GM19395 (cell line): ENCODE measurements around the gene GPR17.

Experiments used
- ATAC-seq: cut with Tn5 transposase; IDR thresholded peaks from one replicate; pipeline ENCODE4 v1.9.1; 2021; ENCODE audit warnings: mild to moderate bottlenecking, moderate library complexity; ENCODE audit not compliant: unreplicated experiment

Gene GPR17

DNA sequence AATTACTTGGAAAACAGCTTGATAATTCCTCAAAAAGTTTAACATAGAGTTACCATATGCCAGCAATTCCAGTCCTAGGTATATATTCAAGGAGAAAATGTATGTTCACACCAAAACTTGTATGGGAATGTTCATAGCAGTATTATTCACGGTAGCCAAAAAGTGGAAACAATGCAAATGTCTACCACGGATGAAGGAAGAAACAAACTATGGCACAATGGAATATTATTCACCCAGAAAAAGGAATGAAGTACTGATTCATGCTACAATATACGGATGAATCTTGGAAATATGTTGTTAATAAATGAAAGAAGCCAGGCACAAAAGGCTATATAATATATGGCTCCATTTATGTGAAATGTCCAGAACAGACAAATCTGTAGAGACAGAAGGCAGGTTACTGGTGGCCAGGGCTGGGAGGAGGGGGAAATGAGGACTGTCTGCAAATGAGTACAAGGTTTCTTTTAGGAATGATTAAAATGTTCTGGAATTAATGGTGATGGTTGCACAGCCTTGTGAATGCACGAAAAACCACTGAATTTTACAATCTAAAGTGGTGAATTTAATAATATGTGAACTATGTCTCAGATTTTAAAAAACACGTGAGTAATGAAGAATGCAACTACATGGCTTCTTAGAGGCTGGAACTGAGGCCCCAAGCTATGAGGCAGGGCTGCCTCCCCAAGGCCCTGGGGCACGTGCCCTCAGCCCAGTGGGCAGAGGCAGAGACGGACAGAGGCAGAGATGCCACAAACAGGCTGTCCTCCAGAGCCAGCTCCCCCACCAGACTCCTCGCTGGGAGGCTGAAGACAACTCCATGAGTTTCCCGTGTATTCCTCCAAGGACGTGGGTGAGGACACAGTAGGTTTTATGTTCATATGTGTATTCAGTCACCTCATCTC, 24.4 kb downstream of the GPR17 start:
- ATAC-seq = no peak

DNA sequence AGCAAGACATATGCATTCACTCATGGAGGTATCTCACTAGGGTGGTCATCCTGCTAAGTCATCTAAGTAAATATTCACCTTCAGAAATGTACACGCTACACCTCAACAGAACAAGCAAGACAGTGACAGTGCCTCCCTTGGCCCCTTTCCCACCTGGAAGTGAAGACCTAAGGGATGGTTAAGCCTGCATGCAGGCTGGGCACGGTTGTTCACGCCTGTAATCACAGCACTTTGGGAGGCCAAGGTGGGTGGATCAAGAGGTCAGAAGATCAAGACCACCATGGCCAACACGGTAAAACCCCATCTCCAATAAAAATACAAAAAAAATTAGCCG, 25.0 kb downstream of the GPR17 start:
- ATAC-seq = no peak

DNA sequence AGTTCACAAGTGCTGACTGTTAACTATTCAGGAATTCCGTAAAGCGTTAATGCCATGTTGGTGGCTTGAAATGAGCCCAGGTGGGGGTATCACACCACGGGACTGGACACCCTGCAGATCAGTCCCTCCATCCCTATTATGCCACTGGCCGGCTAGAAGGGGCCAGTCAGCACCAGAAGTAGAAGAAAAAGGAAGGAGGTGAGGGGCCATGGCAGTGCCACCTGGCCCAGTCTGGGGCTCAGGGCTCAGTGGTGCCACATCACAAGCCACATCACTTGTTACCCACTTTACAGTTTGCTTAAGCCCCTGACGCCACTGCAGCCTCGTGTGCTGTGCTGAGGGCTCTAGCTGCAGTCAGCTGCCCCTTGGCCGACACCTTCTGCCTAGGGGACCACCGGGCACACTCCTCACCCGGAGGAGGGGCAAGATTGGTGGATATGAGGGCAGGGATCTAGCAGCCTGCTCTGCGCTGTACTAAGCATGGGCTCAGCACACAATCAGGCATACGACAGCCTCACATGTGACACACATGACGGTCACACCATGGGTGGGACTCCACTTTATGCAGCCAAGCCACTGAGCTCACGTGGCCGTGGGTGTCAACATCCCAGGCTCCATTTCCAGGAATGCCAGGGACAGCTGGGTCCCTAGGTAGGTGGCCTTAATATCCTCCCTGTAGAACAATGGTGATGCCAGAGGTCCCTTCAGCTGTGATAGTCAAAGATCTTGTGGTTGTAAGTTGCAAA, 25.8 kb downstream of the GPR17 start:
- ATAC-seq = no peak

DNA sequence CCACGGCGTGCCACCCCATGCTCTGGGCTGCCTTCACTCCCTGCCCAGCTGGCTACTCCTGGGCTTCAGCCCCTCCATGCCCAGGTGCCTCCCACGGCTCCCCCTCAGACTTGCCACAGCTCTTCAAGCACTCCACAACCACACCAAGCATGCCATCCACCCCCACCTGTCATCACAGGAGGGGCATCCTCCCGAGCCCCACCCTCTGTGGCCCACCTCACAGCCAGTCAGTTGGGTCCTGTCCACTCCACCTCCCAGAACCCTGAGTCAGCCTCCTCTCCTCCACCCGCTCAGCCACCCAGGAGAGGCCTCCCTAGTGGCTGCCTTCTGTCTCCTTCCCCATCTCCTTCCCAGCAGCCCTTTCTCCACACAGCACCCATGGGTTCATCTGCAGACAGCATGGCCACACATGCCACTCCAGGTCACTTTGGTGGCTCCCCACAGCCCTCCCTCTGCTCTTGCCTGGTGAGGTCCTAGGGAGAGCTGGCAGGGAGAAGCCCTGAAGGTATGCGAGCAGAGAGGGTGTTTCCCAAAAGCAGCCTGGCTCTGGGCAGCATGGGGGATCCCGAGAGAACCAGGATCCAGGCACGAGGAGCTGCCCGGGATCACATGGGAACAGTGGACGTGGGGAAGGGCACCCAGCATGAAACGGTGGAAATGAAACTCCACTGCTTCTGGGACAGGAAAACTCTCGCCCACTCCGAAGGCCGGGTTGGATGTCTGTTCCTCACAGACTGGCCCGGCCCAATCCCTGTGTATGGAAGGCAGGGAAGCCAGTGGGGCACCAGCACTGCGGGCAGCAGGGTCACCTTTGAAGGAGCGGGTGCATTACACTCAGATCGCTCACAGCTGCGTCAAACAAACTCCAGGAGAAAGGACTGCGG, 26.6 kb downstream of the GPR17 start:
- ATAC-seq = no peak

- no peak for ATAC-seq
Observed at GRCh38 chr2:127673291-127674069, 27.5 kb downstream of the GPR17 start.

- no peak for ATAC-seq
Observed at GRCh38 chr2:127674241-127675209, 28.6 kb downstream of the GPR17 start.

- no peak for ATAC-seq
Observed at GRCh38 chr2:127675331-127676261, 29.6 kb downstream of the GPR17 start, which contains the start of gene LIMS2. TSS of gene LIMS2 (minus strand) at chr2:127675530. CDS start at chr2:127675024, 506 bp downstream.

DNA sequence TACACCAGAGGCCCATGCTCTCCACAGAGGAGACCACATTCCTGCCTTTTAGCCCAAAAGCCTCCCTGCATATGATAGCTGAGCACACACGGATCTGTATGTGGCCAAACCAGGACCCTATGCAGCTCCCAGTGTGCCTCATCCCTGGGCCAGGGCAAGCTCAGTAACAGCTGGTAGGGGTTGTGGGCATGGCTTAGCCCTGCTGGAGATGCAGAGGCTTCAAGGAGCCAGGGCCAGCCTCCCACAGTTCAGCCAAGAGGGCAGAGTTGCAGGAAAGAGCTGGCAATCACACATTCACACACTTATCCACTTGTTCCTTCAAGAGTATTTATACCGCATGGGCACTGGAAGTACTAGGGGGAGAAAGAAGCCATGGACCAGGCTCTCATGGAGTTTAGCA, 31.0 kb downstream of the GPR17 start:
- ATAC-seq = no peak

- no peak for ATAC-seq
Observed at GRCh38 chr2:127678531-127678930, 32.6 kb downstream of the GPR17 start.

DNA sequence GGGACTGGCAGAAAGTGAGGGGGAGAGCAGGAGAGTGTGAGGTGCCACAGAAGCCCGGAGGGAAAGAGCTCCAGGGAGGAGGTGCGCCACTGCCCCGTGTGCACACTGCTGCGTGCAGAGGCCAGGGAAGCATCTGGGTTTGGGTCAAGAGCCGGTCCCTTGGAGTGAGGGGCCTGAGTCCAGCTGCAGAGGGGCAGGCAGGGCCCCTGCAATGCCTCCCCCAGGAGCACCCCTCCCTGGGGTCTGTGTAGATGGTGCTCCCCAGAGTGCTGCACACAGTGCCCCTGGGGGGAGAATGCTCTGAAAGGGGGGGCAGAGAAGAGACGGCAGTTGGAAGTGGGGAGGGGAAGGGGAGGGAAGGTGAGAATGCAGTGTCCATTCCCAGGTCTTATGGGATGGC, 33.0 kb downstream of the GPR17 start:
- no peak for ATAC-seq

DNA sequence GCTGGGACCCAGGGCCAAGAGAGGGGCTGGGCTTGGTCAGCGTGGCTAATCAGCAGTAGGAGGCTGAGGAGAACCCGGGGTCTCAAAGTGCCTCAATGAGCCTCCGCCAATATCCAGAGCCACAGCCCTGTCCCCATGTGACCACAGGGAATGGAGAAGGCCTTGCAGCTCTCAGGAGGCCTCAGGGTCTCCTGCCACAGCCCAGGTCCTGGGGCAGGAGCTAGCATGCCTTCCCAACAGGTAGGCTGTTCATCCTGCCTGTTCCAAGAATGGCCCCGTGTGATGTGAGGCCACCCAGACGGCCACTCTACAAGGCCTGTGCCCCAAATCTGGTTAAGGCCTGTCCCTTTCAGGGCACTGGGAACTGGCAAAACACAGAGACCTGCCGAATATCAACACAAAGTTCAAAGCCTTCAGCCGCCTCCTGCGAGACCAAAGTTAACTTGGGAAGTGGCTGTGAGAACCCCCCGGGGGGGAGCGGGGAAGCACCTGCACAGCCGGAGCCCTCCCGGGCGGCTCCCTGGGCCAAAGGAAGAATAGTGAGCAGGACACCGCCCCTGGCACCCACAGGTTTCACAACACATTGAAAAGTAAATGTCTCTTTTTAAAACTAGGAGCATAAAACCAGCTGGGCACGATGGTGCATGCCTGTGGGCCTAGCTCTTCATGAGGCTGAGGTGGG, 33.9 kb downstream of the GPR17 start:
- ATAC-seq = no peak

GRCh38 chr2:127680706-127681287, 34.8 kb downstream of the GPR17 start:
- ATAC-seq = no peak

DNA sequence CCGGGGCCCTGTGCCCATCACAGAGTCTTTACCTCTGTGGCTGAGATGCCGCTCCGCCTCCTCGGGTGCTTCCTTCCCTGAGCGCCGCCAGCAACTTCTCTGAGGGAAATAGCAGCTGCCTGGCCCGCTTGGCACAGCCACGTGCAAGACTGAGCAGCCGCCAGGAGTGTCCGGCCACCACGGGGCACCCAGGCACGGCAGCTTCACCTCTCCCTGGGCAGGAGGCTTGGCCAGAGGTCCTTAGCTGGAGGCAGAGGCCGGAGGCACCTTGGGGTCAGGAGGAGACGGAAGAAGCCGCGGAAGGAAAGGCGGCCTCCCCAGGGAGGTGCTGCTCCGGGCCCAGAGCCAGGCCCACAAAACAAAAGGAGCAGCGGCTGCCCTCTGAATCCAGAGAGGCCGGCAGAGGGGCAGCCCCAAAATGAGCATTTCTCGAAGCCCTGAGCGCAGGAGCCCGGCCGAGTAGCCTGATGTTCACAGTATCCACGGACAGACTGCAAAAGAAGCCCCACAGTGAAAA, 35.4 kb downstream of the GPR17 start:
- no peak for ATAC-seq

DNA sequence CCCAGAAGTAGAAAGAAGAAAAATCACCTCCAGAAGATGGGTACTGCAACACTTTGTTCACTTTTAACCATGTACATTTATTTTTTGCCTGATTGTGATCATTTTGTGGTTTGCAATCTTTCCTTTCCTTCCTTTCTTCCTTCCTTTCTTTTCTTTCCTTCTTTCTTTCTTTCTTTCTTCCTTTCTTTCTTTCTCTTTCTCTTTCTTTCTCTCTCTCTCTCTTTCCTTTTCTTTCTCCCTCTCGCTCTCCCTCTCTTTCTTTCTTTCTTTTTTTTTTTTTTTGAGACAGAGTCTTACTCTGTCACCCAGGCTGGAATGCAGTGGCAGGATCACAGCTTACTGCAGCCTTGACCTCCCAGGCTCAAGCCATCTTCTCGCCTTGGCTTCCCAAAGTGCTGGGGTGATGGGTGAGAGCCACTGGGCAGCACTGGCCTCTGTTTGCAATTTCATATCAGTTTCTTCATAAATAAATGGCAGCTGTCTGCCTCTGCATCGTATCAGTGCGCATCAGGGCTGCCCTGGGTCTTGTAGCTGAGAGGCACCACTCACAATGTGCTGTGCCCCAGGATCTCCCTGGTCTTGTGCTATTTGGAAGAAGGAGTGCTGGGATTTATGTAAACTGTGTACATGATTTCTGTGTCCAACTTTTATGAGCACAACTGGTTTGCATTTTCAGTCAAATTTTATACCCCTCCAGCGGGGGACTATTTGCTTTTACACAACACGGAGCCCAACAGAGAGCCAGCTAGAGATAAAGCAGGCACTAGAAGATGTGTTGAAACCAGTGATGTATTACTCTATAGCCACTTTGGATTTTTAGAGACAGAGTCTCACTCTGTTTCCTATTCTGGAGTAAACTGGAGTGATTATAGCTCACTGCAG, 36.3 kb downstream of the GPR17 start:
- no peak for ATAC-seq

DNA sequence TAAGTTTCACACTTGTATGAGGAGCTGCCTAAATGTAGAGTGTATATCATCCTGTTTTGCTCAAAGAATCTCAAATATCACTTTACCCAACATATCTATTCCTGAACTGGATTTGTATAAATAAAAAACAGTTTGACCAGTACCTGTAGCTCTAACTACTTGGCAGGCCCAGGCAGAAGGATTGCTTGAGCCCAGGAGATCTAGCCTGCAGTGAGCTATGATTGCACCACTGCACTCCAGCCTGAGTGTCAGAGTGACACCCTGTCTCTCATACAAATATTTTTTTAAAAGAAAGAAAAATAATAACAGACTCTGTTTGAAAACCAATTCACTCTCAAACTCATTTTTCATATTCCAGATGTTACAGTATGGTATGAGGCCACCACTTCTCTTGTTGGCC, 37.1 kb downstream of the GPR17 start:
- no peak for ATAC-seq

- no peak for ATAC-seq
Observed at GRCh38 chr2:127683757-127684156, 37.8 kb downstream of the GPR17 start.
